Astrocyte (in vitro differentiated cells and primary cell): Measurements from ENCODE around the gene CSNK1A1L.

ENCODE experiments used
- EZH2 ChIP-seq: IDR thresholded peaks from 2 replicates; pipeline ENCODE4 v1.6.1; 2012; ENCODE audit warnings: mild to moderate bottlenecking, low read length, inconsistent platforms; ENCODE audit not compliant: insufficient read depth
- TF ChIP-seq, protein P1 (sequence below): IDR thresholded peaks from 2 replicates; pipeline ENCODE4 v1.5.1; 2011; ENCODE audit warnings: low read depth, mild to moderate bottlenecking, inconsistent platforms, low read length, moderate library complexity; ENCODE audit not compliant: insufficient read depth

DNA sequence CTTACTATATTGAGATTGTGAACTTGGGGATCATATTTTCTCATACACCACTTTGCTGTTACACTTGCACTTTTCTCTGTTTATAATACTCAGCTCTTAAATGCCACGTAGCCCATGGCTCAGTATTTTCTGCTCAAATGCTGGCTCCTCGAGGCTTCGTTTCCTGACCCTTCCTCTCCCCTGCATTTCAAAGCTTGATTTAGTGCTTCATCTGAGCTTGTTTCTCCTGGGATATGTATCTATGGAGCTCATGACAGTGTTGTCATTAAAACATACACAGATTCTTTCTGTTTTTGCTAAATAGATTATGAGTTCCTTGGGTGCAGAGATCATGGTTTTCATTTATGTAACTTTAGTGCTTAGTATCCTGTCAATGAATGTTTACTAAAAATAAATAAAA is 11.4 kb downstream of the CSNK1A1L start:
- TF ChIP-seq, protein P1, sequence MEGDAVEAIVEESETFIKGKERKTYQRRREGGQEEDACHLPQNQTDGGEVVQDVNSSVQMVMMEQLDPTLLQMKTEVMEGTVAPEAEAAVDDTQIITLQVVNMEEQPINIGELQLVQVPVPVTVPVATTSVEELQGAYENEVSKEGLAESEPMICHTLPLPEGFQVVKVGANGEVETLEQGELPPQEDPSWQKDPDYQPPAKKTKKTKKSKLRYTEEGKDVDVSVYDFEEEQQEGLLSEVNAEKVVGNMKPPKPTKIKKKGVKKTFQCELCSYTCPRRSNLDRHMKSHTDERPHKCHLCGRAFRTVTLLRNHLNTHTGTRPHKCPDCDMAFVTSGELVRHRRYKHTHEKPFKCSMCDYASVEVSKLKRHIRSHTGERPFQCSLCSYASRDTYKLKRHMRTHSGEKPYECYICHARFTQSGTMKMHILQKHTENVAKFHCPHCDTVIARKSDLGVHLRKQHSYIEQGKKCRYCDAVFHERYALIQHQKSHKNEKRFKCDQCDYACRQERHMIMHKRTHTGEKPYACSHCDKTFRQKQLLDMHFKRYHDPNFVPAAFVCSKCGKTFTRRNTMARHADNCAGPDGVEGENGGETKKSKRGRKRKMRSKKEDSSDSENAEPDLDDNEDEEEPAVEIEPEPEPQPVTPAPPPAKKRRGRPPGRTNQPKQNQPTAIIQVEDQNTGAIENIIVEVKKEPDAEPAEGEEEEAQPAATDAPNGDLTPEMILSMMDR = no peak
- TF ChIP-seq EZH2 = no peak
